ENCODE measurements around the gene SLC35D3.
"Not testable (repeated sequence)": the region's sequence is repeated elsewhere in the genome, so short reads cannot be mapped to it uniquely, and the experiment has no call there.

DNA sequence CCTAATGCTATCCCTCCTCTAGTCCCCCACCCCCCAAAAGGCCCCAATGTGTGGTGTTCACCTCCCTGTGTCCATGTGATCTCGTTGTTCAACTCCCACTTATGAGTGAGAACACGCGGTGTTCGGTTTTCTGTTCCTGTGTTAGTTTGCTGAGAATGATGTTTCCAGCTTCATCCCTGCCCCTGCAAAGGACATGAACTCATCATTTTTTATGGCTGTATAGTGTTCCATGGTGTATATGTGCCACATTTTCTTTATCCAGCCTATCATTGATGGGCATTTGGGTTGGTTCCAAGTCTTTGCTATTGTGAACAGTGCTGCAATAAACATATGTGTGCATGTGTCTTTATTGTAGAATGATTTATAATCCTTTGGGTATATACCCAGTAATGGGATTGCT is 45.6 kb upstream of the SLC35D3 start:
- TF ChIP-seq ZNF274 (IDR thresholded peaks at IDR 0.05; ENCODE audit: low read depth, low read length); SUZ12 (IDR thresholded peaks at IDR 0.05; ENCODE audit: extremely low read depth, insufficient read depth, insufficient read length): not testable (repeated sequence)

All from NT2/D1 (cell line).